Astrocyte of the cerebellum (primary cell): ENCODE data around the gene YTHDF1.

Experiments used
- DNase-seq: peaks from one replicate; pipeline ENCODE4 v3.0.0-alpha.2; 2011; ENCODE audit warnings: low read depth
- H3K4me3 ChIP-seq: 2 replicates; pipeline ENCODE4 v1.5.1; 2011; ENCODE audit warnings: mild to moderate bottlenecking, low read depth, low read length, moderate library complexity
- CTCF ChIP-seq: IDR thresholded peaks from 2 replicates; pipeline ENCODE4 v1.5.1; 2012; ENCODE audit warnings: low read length, low read depth, moderate library complexity, mild to moderate bottlenecking; ENCODE audit errors: missing control alignments
- in situ Hi-C: cut with HindIII; loops from 2 replicates; pipeline ENCODE4 v1.10.0; 2017; ENCODE audit warnings: low sequenced_read_pairs

The YTHDF1 gene

GRCh38 chr20:63164484-63165355, 51.2 kb downstream of the YTHDF1 start:
- TF ChIP-seq CTCF = no peak
- DNase-seq = no peak
- no peak overlapping the region for H3K4me3 ChIP-seq
- in situ Hi-C loops = no loop called here

DNA sequence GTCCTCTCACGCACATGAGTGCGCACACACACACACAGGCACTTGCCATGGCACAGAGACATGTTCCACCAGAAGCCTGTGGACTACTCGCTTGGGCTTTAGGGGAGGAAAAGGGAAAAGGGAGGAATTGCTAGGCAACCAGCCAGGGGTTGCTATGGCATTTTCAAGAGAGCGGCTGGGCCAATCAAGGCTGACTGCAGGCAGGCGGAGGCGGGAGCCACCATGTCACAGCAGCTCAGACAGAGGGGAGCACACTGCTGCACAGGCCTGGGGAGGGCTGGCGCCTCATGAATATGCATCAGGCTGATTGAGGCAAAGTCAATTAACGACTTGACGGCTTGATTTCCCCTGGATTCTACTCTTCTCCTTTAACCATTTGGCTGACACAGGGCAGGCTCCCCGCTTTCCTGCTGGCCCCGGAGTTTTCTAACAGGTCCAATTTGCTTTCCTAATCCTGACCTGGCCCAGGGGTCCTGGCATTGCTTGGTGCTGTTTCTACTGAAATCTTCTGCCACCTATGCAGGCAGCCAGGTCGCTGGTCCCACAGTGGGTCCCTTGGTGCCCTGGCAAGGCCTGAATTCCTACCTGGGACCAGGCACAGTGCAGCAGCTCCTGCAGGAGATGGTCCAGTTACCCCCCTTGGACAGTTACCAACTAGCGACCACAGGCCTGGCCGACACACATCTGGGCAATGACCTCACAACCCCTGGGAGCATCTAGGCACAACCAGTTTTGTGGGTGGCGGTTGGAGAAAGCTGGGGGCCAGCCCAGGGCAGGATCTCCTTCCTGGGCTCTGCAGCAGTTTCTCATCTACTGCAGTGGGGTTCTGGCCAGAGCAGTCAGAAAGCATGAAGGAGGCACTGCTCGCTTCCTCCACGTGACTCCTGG, 52.1 kb downstream of the YTHDF1 start:
- no peak for TF ChIP-seq CTCF
- DNase-seq = no peak
- no peak overlapping the region for H3K4me3 ChIP-seq
- in situ Hi-C loops = no loop called here

- DNase-seq = no peak
- in situ Hi-C loops = no loop called here
- no peak for TF ChIP-seq CTCF
- no peak overlapping the region for H3K4me3 ChIP-seq
Measured at GRCh38 chr20:63163171-63163570, 52.8 kb downstream of the YTHDF1 start.

- DNase-seq = no peak
- no peak for TF ChIP-seq CTCF
- no peak overlapping the region for H3K4me3 ChIP-seq
- in situ Hi-C loops = no loop called here
Measured at GRCh38 chr20:63162206-63162795, 53.6 kb downstream of the YTHDF1 start.

DNA sequence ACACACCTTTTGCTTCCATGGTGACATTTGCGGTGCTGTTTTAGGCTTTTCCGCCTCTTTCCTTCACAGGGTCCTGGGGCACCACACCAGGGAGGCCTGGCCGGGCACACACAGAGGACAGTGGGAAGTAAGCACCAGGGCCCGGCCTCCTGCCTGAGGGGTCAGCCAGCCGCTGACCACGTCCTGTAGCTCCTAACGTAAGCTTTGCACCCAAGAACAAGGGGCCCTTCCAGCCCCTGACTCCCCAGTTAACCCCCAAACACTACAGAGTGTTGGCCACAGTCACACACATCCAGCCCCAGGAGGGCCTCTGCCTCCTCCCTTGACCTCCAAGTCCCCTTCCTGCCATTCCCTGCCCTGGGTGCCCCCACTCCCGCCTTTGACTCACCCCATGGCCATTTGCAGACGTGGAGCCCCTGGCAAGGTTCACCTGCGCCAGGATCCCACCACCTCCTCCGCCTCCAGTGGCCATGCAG, 54.7 kb downstream of the YTHDF1 start:
- DNase-seq = no peak
- in situ Hi-C loops = no loop called here
- no peak overlapping the region for H3K4me3 ChIP-seq

More for the DNA sequence above, 54.7 kb downstream of the YTHDF1 start:
- TF ChIP-seq CTCF = no peak
